PC-3 (cell line): ENCODE results near the gene HPCA. TPM values are rescaled to one million over a fixed set of nuclear protein-coding genes. Genes with fewer than 3 reads are reported as not detected.

ENCODE experiments used
- ATAC-seq: fragments of 200-7000 bp; cut with Tn5 transposase; 2 replicates; pipeline ENCODE4 v1.9.1; 2020; ENCODE audit warnings: mild to moderate bottlenecking, moderate library complexity
- BruUV-seq: library from RNA; stranded (reverse); fragments of 400-500 nt; replicated peaks from 2 replicates; lab custom pipeline; 2021; lab: Mats Ljungman, UMichigan
- CTCF ChIA-PET: fragments of 300-600 bp; sonication (Branson Sonifier 250); formaldehyde crosslinking; loops from one replicate; lab custom pipeline; 2022; ENCODE audit warnings: antibody characterized with exemption; lab: Charles Lee
- POLR2A ChIA-PET: fragments of 300-600 bp; sonication (Branson Sonifier 250); formaldehyde crosslinking; loops from one replicate; lab custom pipeline; 2022; ENCODE audit warnings: antibody characterized with exemption; ENCODE audit not compliant: unreplicated experiment; lab: Charles Lee
- DNase-seq: peaks from one replicate; pipeline ENCODE4 v3.0.0-alpha.2; 2015
- H2AFZ ChIP-seq: fragments of 300-600 bp; sonication (generic); 2 replicates; pipeline ENCODE4 v1.6.0; 2016; ENCODE audit warnings: antibody characterized with exemption, low read length
- H3F3A ChIP-seq: fragments of 300-600 bp; sonication (generic); one replicate; pipeline ENCODE4 v1.6.0; 2017; ENCODE audit warnings: antibody characterized with exemption, low read length, control low read depth, mild to moderate bottlenecking; ENCODE audit not compliant: unreplicated experiment
- H3K27ac ChIP-seq: fragments of 300-600 bp; sonication (generic); 2 replicates; pipeline ENCODE4 v1.5.1; 2016; ENCODE audit warnings: mild to moderate bottlenecking, low read length
- H3K27me3 ChIP-seq: fragments of 300-600 bp; sonication (generic); 2 replicates; pipeline ENCODE4 v1.6.1; 2016; ENCODE audit warnings: low read length, mixed read lengths
- H3K36me3 ChIP-seq: fragments of 300-600 bp; sonication (generic); 2 replicates; pipeline ENCODE4 v1.6.1; 2016; ENCODE audit warnings: low read depth, mixed run types, low read length, mixed read lengths
- H3K4me1 ChIP-seq: fragments of 300-600 bp; sonication (generic); 2 replicates; pipeline ENCODE4 v1.5.1; 2016; ENCODE audit warnings: low read length; ENCODE audit not compliant: insufficient read depth
- H3K4me2 ChIP-seq: fragments of 300-600 bp; sonication (generic); 2 replicates; pipeline ENCODE4 v1.6.0; 2016; ENCODE audit warnings: low read length
- H3K4me3 ChIP-seq: fragments of 300-600 bp; sonication (generic); 2 replicates; pipeline ENCODE4 v1.5.1; 2016; ENCODE audit warnings: mild to moderate bottlenecking, low read length, mixed read lengths
- H3K79me2 ChIP-seq: fragments of 300-600 bp; sonication (generic); 2 replicates; pipeline ENCODE4 v1.6.1; 2017; ENCODE audit warnings: low read length, mixed read lengths
- H3K9ac ChIP-seq: fragments of 300-600 bp; sonication (generic); 2 replicates; pipeline ENCODE4 v1.6.0; 2016; ENCODE audit warnings: mild to moderate bottlenecking, low read length
- H3K9me2 ChIP-seq: fragments of 300-600 bp; sonication (generic); replicated peaks from 2 replicates; pipeline ENCODE4 v1.6.1; 2016; ENCODE audit warnings: mixed run types, low read length, mixed read lengths
- H3K9me3 ChIP-seq: fragments of 300-600 bp; sonication (generic); 2 replicates; pipeline ENCODE4 v1.6.1; 2016; ENCODE audit warnings: low read length, mixed read lengths
- H4K20me1 ChIP-seq: fragments of 300-600 bp; sonication (generic); 2 replicates; pipeline ENCODE4 v1.6.1; 2016; ENCODE audit warnings: low read length, mixed read lengths
- CTCF ChIP-seq: fragments of 300-600 bp; sonication (generic); conservative IDR thresholded peaks from 2 replicates; pipeline ENCODE4 v1.5.1; 2017; ENCODE audit warnings: antibody characterized with exemption, low read depth, mild to moderate bottlenecking, low read length
- EZH2 ChIP-seq: fragments of 300-600 bp; sonication (generic); IDR thresholded peaks from one replicate; pipeline ENCODE4 v1.6.1; 2017; ENCODE audit warnings: antibody characterized with exemption, mild to moderate bottlenecking, low read length; ENCODE audit not compliant: unreplicated experiment
- EZH2phosphoT487 ChIP-seq: fragments of 300-600 bp; sonication (generic); IDR thresholded peaks from 2 replicates; pipeline ENCODE4 v1.6.1; 2018; ENCODE audit warnings: mild to moderate bottlenecking, antibody characterized with exemption, low read length, borderline replicate concordance
- intact Hi-C: fragments of 100-400 bp; cut with micrococcal nuclease; formaldehyde crosslinking; loops from 2 replicates; pipeline ENCODE4 v1.9.0; 2023
- total RNA-seq: library from RNA; depleted of rRNA; stranded (reverse); fragments of >200 nt; gene quantifications from 2 replicates; pipeline ENCODE4 v1.2.3, GENCODE V29; 2014

The HPCA gene
- total RNA-seq, 1 experiment from 2014 or later, result not detected

- H3K27ac ChIP-seq, result no peak overlapping the region
- H4K20me1 ChIP-seq, result no peaks in the 10 kb centered on the region
- H3K36me3 ChIP-seq, result no peaks in the 10 kb centered on the region
- no peak for ATAC-seq
- CTCF ChIA-PET, result no interaction called here
- TF ChIP-seq EZH2 (no peak), CTCF (no peak), EZH2phosphoT487 (no peak)
- no peak overlapping the region for H3K4me2 ChIP-seq
- H3K9ac ChIP-seq, result no peak overlapping the region
- DNase-seq, result no peak
- H3K27me3 ChIP-seq, result no peaks in the 10 kb centered on the region
- no peaks in the 10 kb centered on the region for H3K9me3 ChIP-seq
- H3F3A ChIP-seq, result no peaks in the 10 kb centered on the region
- intact Hi-C loops, result no loop called here
- no TSS peak for BruUV-seq
- POLR2A ChIA-PET, result no interaction called here
- no peaks in the 10 kb centered on the region for H3K9me2 ChIP-seq
- no peaks in the 10 kb centered on the region; the same call in 1 of the 2 replicates for H3K4me1 ChIP-seq
- H3K4me3 ChIP-seq, result no peak overlapping the region
- H2AFZ ChIP-seq, result no peak overlapping the region
- H3K79me2 ChIP-seq, result no peaks in the 10 kb centered on the region
These were observed 29.7 kb downstream of the HPCA start for GRCh38 chr1:32915766-32916706.

- H3K9ac ChIP-seq, result no peak overlapping the region
- CTCF ChIA-PET, result no interaction called here
- H3K9me2 ChIP-seq, result no peaks in the 10 kb centered on the region
- H3K4me2 ChIP-seq, result no peak overlapping the region
- TF ChIP-seq EZH2 (no peak), CTCF (no peak), EZH2phosphoT487 (no peak)
- H3K27me3 ChIP-seq, result no peaks in the 10 kb centered on the region
- H3K9me3 ChIP-seq, result no peaks in the 10 kb centered on the region
- no peaks in the 10 kb centered on the region; the same call in 1 of the 2 replicates for H3K4me1 ChIP-seq
- H3F3A ChIP-seq, result no peaks in the 10 kb centered on the region
- BruUV-seq, result no TSS peak
- no peak overlapping the region for H2AFZ ChIP-seq
- no peak for ATAC-seq
- H4K20me1 ChIP-seq, result no peaks in the 10 kb centered on the region
- no peak overlapping the region for H3K27ac ChIP-seq
- H3K36me3 ChIP-seq, result no peaks in the 10 kb centered on the region
- no peak for DNase-seq
- intact Hi-C loops, result no loop called here
- no peak overlapping the region for H3K4me3 ChIP-seq
- POLR2A ChIA-PET, result no interaction called here
- H3K79me2 ChIP-seq, result no peaks in the 10 kb centered on the region
These were observed 31.2 kb downstream of the HPCA start for GRCh38 chr1:32917521-32917920.

- Histone ChIP-seq H3K9ac (no peak overlapping the region), H3K79me2 (no peaks in the 10 kb centered on the region), H3K4me1 (no peaks in the 10 kb centered on the region; the same call in 1 of the 2 replicates), H3K9me2 (no peaks in the 10 kb centered on the region), H3K27ac (no peak overlapping the region), H3K4me3 (no peak overlapping the region), H2AFZ (no peak overlapping the region), H3K36me3 (no peaks in the 10 kb centered on the region), H3K27me3 (no peaks in the 10 kb centered on the region), H3K4me2 (no peak overlapping the region), H4K20me1 (no peaks in the 10 kb centered on the region), H3F3A (no peaks in the 10 kb centered on the region), H3K9me3 (no peaks in the 10 kb centered on the region)
- intact Hi-C loops, result no loop called here
- ATAC-seq (no peak), DNase-seq (no peak)
- BruUV-seq, result no TSS peak
- TF ChIP-seq CTCF, result no peak
- TF ChIP-seq EZH2phosphoT487, result no peak
- TF ChIP-seq EZH2, result no peak
- ChIA-PET POLR2A (no interaction called here), CTCF (no interaction called here)
These were observed 31.9 kb downstream of the HPCA start for GRCh38 chr1:32918179-32918578.
